NCI-H82 treated with DMSO at 0.1 percent for 48 hours (cell line): ENCODE measurements around the gene AUP1.
"Not testable (repeated sequence)": the region's sequence is repeated elsewhere in the genome, so short reads cannot be mapped to it uniquely, and the experiment has no call there.

Experiments used
- DNase-seq: peaks from one replicate; lab custom pipeline; 2025; ENCODE audit not compliant: unreplicated experiment; lab: John Stamatoyannopoulos, UW

Gene AUP1, protein sequence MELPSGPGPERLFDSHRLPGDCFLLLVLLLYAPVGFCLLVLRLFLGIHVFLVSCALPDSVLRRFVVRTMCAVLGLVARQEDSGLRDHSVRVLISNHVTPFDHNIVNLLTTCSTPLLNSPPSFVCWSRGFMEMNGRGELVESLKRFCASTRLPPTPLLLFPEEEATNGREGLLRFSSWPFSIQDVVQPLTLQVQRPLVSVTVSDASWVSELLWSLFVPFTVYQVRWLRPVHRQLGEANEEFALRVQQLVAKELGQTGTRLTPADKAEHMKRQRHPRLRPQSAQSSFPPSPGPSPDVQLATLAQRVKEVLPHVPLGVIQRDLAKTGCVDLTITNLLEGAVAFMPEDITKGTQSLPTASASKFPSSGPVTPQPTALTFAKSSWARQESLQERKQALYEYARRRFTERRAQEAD

GRCh38 chr2:74529357-74530238, at the start of gene AUP1, which contains the start of gene HTRA2:
Gene AUP1 (minus strand): TSS chr2:74529706. CDS start chr2:74529629, 77 bp downstream.
Gene HTRA2 (plus strand): TSS chr2:74529933. CDS start chr2:74530007, 74 bp downstream.
- peak; percentile 94 for DNase-seq

- DNase-seq, result no peak
These were observed 48.9 kb upstream of the AUP1 start for GRCh38 chr2:74578408-74578807.

DNA sequence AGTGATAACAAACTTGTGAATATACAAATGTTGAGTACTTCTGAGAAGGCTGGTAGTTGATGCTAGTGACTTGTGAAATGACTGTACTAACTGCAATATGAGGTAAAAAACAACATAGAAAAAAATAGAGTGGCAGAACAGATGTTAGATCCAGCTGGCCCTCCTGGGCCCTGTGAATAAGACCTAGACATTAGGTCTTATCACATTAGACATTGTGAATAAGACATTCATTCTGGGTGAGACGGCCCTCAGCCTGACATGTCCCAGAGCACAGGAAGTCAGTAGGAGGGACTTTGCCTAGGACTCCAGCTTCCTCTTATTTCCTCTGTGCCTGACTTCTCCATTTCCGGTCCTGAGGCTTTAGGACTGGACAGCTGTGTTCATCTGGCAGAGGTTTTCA, 47.9 kb upstream of the AUP1 start:
- no peak for DNase-seq

DNA sequence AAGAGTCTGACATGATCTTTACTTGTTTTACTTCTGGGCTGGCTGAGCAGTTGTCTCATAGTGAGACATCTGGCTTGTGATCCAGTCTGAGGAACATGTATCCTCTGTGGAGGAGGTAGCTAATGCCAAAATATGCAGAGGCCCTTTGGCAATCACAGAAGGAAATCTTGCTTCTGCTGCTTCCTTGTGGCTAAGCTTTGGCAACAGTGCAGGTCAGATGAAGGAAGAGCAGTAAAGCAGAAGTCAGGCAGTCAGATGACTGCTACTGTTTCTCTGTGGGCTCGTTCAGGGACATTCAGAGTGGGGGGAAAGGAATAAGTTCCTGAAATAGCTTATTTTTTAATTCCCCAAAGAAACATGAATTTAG, 47.3 kb upstream of the AUP1 start:
- DNase-seq, result no peak

DNA sequence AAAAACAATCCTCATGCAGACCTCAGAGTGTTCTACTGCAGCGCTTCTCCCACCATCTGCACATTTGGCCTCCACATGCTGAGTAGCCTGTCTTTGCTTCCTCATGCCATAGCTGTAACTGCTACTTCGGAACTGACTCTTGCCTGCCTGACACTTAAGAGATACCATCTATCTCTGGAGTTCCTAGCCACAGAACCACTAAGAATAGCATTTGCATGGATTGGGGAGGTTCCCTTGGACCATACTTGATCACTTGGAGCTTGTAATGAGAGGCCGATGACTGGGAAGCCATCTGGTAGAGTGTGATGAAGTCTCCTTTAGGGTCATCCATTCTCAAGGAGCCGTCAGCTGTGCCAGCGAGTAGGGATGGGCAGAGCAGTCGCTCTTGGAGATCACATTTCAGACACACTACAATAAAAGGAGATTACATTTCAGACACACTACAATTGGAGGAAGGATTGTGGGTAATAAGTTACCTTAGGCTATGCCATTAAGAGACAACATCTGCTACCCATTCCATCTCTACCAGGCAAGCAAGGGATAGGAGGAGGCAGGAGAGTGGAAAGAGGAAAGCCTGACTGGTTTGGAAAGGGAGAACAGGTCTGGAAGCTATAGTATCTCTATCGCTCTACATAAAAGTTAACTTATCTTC, 46.8 kb upstream of the AUP1 start:
- peak; percentile 51 for DNase-seq

- peak; percentile 45 for DNase-seq
These were observed 45.8 kb upstream of the AUP1 start for GRCh38 chr2:74575320-74575719.

DNA sequence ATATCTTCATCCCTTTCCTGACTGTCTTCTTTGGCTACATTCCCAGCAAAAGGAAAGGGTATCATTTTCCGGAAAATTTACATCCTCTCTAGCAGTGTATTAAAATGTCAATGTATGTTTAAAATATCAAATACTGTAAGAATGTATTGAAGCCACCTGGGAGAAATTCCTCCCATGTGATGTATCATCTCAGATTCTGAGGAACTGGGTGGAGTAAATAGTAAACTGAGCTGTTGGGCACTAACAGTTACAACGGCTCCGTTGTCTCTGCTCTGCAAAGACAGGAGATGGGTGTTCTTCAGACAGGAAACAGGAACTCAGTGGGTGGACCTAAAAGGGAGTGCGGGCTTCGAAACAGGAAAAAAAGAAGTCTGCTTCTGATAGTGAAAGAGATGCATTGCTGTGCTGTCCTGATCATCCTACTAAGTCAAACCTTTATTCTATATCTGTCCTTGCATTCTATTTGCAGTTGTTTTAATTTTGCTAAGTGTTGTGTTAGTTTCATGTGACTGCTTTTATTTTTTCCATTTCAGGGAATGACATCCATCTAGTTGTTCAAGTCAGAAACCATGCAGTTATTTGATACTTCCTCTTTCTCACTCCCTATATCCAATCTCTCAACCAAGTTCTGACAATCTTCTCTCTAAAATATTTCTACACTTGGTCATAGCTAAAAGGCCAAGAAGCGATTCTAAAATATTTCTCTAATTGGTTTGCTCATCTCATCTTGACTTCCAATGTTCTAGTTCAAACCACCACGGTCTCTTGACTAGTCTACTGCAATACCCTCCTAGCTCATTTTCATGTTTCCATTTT, 44.4 kb upstream of the AUP1 start:
- no peak for DNase-seq

GRCh38 chr2:74572178-74572925, 42.8 kb upstream of the AUP1 start:
- no peak for DNase-seq

- no peak for DNase-seq
These were observed 41.6 kb upstream of the AUP1 start for GRCh38 chr2:74571058-74571457.

DNA sequence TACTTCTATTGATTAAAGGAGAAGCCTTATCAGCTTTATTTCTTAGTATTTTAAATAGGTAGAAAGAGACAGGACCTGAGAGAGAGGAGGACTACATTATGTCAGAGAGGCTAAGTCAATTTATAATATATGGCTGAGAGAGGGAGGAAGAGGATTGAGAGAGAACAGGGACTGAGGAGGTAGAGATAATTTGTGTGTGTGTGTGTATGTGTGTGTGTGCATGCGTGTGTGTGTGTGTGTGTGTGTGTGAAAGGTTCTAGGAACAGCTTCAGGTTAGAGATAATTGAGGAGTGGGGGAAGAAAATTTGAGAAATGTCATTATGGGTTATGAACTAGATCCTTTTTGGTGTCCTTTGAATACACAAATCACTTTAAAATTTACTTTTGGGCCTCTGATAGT, 40.2 kb upstream of the AUP1 start:
- DNase-seq, result no peak

DNA sequence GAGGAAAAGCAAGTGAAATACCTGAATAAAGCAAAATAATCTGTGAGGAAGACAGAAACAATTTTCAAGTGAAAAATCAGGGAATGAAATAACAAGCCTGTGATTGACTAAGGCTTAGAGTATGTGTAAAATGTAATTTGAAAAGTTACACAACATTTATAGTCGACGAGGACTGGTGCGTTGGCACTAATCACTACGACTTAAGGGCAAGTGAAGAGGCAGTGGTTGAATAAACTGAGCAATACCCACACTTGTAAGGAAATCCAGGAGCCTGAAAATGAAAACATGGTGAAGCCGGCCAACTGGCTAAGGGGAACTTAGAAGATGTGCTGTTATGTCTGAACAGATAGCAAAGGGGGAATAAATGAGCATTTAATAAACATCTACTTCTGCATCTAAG, 38.4 kb upstream of the AUP1 start:
- DNase-seq, result no peak

GRCh38 chr2:74566754-74567085, 37.2 kb upstream of the AUP1 start:
- no peak for DNase-seq

GRCh38 chr2:74566076-74566753, 36.7 kb upstream of the AUP1 start:
- DNase-seq, result no peak

DNA sequence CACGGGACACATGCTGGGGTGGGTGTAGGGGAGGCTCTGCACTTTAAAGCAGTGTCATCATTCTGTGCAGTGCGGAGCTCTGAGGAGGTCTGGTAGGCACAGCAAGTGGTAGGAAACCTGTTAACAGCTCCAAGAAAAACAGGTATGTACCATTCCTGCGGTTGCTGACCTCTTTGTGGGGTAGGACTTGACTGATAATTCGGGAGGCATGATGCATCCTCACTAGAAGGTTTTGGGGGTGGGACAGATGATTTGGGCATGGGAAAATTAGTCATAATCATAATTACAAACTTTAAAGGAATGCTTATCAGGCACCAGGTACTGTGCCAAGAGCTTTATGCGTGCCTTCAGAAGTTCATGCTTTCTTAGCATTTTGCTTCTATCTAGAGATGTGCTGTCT, 34.7 kb upstream of the AUP1 start:
- DNase-seq, result no peak

GRCh38 chr2:74562126-74562775, 32.7 kb upstream of the AUP1 start:
- DNase-seq, result no peak

DNA sequence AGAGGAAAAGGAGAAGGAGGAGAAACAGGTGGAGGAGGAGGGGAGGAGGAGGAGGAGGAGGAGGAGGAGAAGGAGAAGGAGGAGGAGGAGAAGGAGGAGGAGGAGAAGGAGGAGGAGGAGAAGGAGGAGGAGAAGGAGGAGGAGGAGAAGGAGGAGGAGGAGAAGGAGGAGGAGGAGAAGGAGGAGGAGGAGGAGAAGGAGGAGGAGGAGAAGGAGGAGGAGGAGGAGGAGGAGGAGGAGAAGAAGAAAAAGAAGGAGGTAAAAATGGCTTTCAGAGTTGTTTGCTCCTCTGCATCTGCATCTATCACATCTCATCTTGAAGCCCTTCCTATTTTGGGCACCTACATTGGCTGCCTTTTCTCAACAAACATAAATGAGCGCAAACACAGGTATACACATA, 31.5 kb upstream of the AUP1 start:
- not testable (repeated sequence) for DNase-seq

- DNase-seq, result no peak
These were observed 31.1 kb upstream of the AUP1 start for GRCh38 chr2:74560591-74560990.

DNA sequence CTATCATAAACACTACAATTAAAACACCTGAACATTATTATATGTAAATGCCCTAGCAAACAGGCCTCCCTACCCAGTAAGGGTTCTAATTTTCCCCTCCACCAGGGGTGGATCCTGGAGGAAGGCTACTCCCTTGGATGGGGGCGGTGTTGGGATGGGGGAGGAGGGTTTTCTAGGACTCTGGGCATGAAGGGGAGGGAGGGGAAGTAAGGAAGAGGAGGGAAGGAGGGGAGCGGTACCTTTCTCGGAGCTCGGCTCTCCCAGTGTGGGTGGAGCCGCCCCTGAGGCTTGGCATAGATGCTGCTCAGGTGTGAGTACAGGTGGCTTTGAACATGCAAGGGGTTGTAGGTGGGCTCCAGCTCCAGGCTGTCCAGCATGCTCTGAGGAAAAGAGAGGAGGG, 30.4 kb upstream of the AUP1 start:
- no peak for DNase-seq
